ENCODE data around the gene WDR11.

GRCh38 chr10:120944586-120945125 is 93.5 kb downstream of the WDR11 start:
- TF ChIP-seq POLR2A (IDR thresholded peaks at IDR 0.05; ENCODE audit: borderline replicate concordance, extremely low read depth, insufficient read depth, insufficient read length) (no peak), EZH2 (IDR thresholded peaks at IDR 0.05) (no peak), CTCF (IDR thresholded peaks at IDR 0.05 in 2 of 3, conservative IDR thresholded peaks at IDR 0.05 in 1 of 3; ENCODE audit: borderline replicate concordance in 1 of 3, insufficient read depth in 1 of 3, low read depth in 2 of 3, low read length in 2 of 3) (no peak), RAD21 (IDR thresholded peaks at IDR 0.05; ENCODE audit: low read depth) (no peak), CEBPB (IDR thresholded peaks at IDR 0.05; ENCODE audit: low read depth) (no peak), ZFX (IDR thresholded peaks at IDR 0.05) (no peak), SRF (IDR thresholded peaks at IDR 0.05; ENCODE audit: low read depth) (no peak), MAX (IDR thresholded peaks at IDR 0.05) (no peak), REST (IDR thresholded peaks at IDR 0.05; ENCODE audit: low read depth) (no peak), POLR2AphosphoS5 (IDR thresholded peaks at IDR 0.05; ENCODE audit: low read depth, low read length) (no peak), ATF3 (IDR thresholded peaks at IDR 0.05) (no peak), TCF7L2 (IDR thresholded peaks at IDR 0.05; ENCODE audit: borderline replicate concordance, extremely low read depth, insufficient read depth, insufficient read length) (no peak), SIN3A (IDR thresholded peaks at IDR 0.05; ENCODE audit: low read depth) (no peak), YY1 (IDR thresholded peaks at IDR 0.05; ENCODE audit: extremely low read depth, insufficient replicate concordance, low read depth, low read length) (no peak)

All from HCT116 (cell line).